Progenitor cell of endocrine pancreas (in vitro differentiated cells): ENCODE data around the gene PDE7B. TPM values are rescaled to one million over a fixed set of nuclear protein-coding genes. Genes with fewer than 3 reads are reported as not detected.

ENCODE experiments used
- DNase-seq: peaks from one replicate; pipeline ENCODE4 v3.0.0; 2021; ENCODE audit warnings: low spot score; ENCODE audit not compliant: unreplicated experiment
- H3K27ac Mint-ChIP-seq: 2 replicates; pipeline ENCODE4 v1.8.0; 2021; ENCODE audit warnings: mild to moderate bottlenecking, moderate library complexity, mixed read lengths
- H3K27me3 Mint-ChIP-seq: 2 replicates; pipeline ENCODE4 v1.8.0; 2021; ENCODE audit warnings: mixed read lengths
- H3K36me3 Mint-ChIP-seq: 2 replicates; pipeline ENCODE4 v1.8.0; 2022; ENCODE audit warnings: mixed read lengths; ENCODE audit not compliant: insufficient read depth
- H3K4me1 Mint-ChIP-seq: 2 replicates; pipeline ENCODE4 v1.8.0; 2021; ENCODE audit warnings: low read depth, mixed read lengths
- H3K4me3 Mint-ChIP-seq: 2 replicates; pipeline ENCODE4 v1.8.0; 2021; ENCODE audit warnings: low read depth, mild to moderate bottlenecking, moderate library complexity, mixed read lengths
- H3K9me3 Mint-ChIP-seq: 2 replicates; pipeline ENCODE4 v1.8.0; 2021; ENCODE audit warnings: low read depth, mixed read lengths
- CTCF ChIP-seq: fragments of 200-600 bp; sonication (generic); IDR thresholded peaks from one replicate; pipeline ENCODE4 v1.5.0; 2021; ENCODE audit warnings: antibody characterized with exemption, mild to moderate bottlenecking; ENCODE audit not compliant: unreplicated experiment
- total RNA-seq: library from RNA; stranded (reverse); gene quantifications from 2 replicates; pipeline ENCODE4 v1.2.1, GENCODE V29; 2021

PDE7B gene
- total RNA-seq, 1 donor from 2014 or later, result 0.07 TPM

- no peak for DNase-seq
- Mint-ChIP-seq H3K36me3 (no peaks in the 10 kb centered on the region), H3K4me3 (no peak overlapping the region), H3K4me1 (no peaks in the 10 kb centered on the region), H3K9me3 (no peaks in the 10 kb centered on the region), H3K27ac (no peak overlapping the region), H3K27me3 (no peaks in the 10 kb centered on the region)
- TF ChIP-seq CTCF, result no peak
Observed at GRCh38 chr6:135819665-135820064, 31.8 kb upstream of the PDE7B start.

- no peaks in the 10 kb centered on the region for H3K27me3 Mint-ChIP-seq
- H3K9me3 Mint-ChIP-seq, result no peaks in the 10 kb centered on the region
- no peak overlapping the region for H3K4me3 Mint-ChIP-seq
- no peak overlapping the region for H3K27ac Mint-ChIP-seq
- no peaks in the 10 kb centered on the region for H3K4me1 Mint-ChIP-seq
- no peak for DNase-seq
- no peak for TF ChIP-seq CTCF
- no peaks in the 10 kb centered on the region for H3K36me3 Mint-ChIP-seq
Observed at GRCh38 chr6:135820340-135820739, 31.2 kb upstream of the PDE7B start.

- no peak for TF ChIP-seq CTCF
- Mint-ChIP-seq H3K4me3 (no peak overlapping the region), H3K36me3 (no peaks in the 10 kb centered on the region), H3K27ac (no peak overlapping the region), H3K9me3 (no peaks in the 10 kb centered on the region), H3K27me3 (no peaks in the 10 kb centered on the region), H3K4me1 (no peaks in the 10 kb centered on the region)
- DNase-seq, result no peak
Observed at GRCh38 chr6:135823851-135824250, 27.6 kb upstream of the PDE7B start.

- no peak for DNase-seq
Observed at GRCh38 chr6:135826236-135826804, 25.2 kb upstream of the PDE7B start.

GRCh38 chr6:135828021-135828420, 23.5 kb upstream of the PDE7B start:
- no peak overlapping the region for H3K27ac Mint-ChIP-seq
- no peak overlapping the region for H3K4me3 Mint-ChIP-seq
- no peaks in the 10 kb centered on the region for H3K9me3 Mint-ChIP-seq
- no peak for DNase-seq
- H3K36me3 Mint-ChIP-seq, result no peaks in the 10 kb centered on the region
- no peak for TF ChIP-seq CTCF
- no peaks in the 10 kb centered on the region for H3K27me3 Mint-ChIP-seq
- no peaks in the 10 kb centered on the region for H3K4me1 Mint-ChIP-seq

More at GRCh38 chr6:135826236-135826804, 25.2 kb upstream of the PDE7B start:
- Mint-ChIP-seq H3K36me3 (no peaks in the 10 kb centered on the region), H3K4me1 (no peaks in the 10 kb centered on the region), H3K4me3 (no peak overlapping the region), H3K9me3 (no peaks in the 10 kb centered on the region), H3K27ac (no peak overlapping the region), H3K27me3 (no peaks in the 10 kb centered on the region)
- no peak for TF ChIP-seq CTCF
